HAP-1 (cell line): ENCODE data around the gene MRPL32.

ENCODE experiments used
- DNase-seq, 2 experiments: peaks; one replicate each; pipeline ENCODE4 v3.0.0-alpha.2; 2016 to 2020; ENCODE audit warnings: low spot score in 2 of 2
- H3K27me3 ChIP-seq: fragments of 250-450 bp; sonication (Bioruptor Pico); 2 replicates; pipeline ENCODE4 v1.5.1; 2020; ENCODE audit warnings: low read depth, mild to moderate bottlenecking, moderate library complexity
- H3K36me3 ChIP-seq: fragments of 250-450 bp; sonication (Bioruptor Pico); replicated peaks from 2 replicates; pipeline ENCODE4 v1.5.1; 2020; ENCODE audit warnings: mild to moderate bottlenecking
- H3K4me1 ChIP-seq: fragments of 250-450 bp; sonication (Bioruptor Pico); 2 replicates; pipeline ENCODE4 v1.5.1; 2020; ENCODE audit warnings: mild to moderate bottlenecking
- H3K4me3 ChIP-seq: fragments of 250-450 bp; sonication (Bioruptor Pico); 2 replicates; pipeline ENCODE4 v1.5.1; 2020; ENCODE audit warnings: mild to moderate bottlenecking, moderate library complexity
- H3K9me3 ChIP-seq: fragments of 250-450 bp; sonication (Bioruptor Pico); 2 replicates; pipeline ENCODE4 v1.5.1; 2020; ENCODE audit warnings: mild to moderate bottlenecking, moderate library complexity
- in situ Hi-C: fragments of 300-500 bp; cut with MboI; formaldehyde crosslinking; loops from 3 replicates; pipeline ENCODE4 v1.14.3; 2020; ENCODE audit warnings: low sequenced_read_pairs, inconsistent platforms, mixed read lengths

MRPL32 gene

DNA sequence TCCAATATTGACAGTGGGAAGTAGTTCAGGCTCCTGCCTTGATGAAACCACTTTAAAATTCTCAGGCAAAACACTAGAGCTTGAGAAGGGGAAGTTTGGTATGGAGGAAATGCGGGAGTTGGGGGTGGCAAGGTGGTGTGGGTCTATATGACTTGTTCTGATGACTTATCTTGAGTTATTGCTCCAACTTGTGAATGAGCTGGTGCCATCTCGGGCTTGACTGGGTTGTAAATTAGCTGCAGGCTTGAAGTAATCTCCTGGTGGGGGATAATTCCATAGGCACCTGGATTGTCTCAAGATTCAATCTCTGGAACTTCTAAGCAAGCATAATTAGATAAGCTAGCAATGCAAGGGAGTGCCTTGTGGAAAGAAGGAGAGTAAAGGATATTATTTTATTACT, 29.0 kb downstream of the MRPL32 start:
- in situ Hi-C loops: no loop called here
- no peaks in the 10 kb centered on the region for H3K36me3 ChIP-seq
- DNase-seq: no peak

GRCh38 chr7:42964293-42964692, 32.1 kb downstream of the MRPL32 start:
- DNase-seq: no peak
- Histone ChIP-seq H3K4me3 (no peak overlapping the region), H3K4me1 (no peaks in the 10 kb centered on the region), H3K9me3 (no peaks in the 10 kb centered on the region), H3K36me3 (no peaks in the 10 kb centered on the region), H3K27me3 (no peaks in the 10 kb centered on the region)
- in situ Hi-C loops: no loop called here

More for the DNA sequence above, 29.0 kb downstream of the MRPL32 start:
- no peaks in the 10 kb centered on the region for H3K27me3 ChIP-seq
- no peak overlapping the region for H3K4me3 ChIP-seq
- no peaks in the 10 kb centered on the region for H3K4me1 ChIP-seq
- H3K9me3 ChIP-seq: no peaks in the 10 kb centered on the region

- Histone ChIP-seq H3K4me1 (no peaks in the 10 kb centered on the region), H3K4me3 (no peak overlapping the region), H3K36me3 (no peaks in the 10 kb centered on the region), H3K9me3 (no peaks in the 10 kb centered on the region), H3K27me3 (no peaks in the 10 kb centered on the region)
- DNase-seq: no peak
- in situ Hi-C loops: no loop called here
Measured at GRCh38 chr7:42964849-42965805, 33.0 kb downstream of the MRPL32 start.

GRCh38 chr7:42967391-42967790, 35.2 kb downstream of the MRPL32 start:
- no peaks in the 10 kb centered on the region for H3K27me3 ChIP-seq
- no peak overlapping the region for H3K4me3 ChIP-seq
- no peaks in the 10 kb centered on the region for H3K36me3 ChIP-seq
- no peaks in the 10 kb centered on the region for H3K4me1 ChIP-seq
- in situ Hi-C loops: no loop called here
- H3K9me3 ChIP-seq: no peaks in the 10 kb centered on the region
- no peak for DNase-seq

DNA sequence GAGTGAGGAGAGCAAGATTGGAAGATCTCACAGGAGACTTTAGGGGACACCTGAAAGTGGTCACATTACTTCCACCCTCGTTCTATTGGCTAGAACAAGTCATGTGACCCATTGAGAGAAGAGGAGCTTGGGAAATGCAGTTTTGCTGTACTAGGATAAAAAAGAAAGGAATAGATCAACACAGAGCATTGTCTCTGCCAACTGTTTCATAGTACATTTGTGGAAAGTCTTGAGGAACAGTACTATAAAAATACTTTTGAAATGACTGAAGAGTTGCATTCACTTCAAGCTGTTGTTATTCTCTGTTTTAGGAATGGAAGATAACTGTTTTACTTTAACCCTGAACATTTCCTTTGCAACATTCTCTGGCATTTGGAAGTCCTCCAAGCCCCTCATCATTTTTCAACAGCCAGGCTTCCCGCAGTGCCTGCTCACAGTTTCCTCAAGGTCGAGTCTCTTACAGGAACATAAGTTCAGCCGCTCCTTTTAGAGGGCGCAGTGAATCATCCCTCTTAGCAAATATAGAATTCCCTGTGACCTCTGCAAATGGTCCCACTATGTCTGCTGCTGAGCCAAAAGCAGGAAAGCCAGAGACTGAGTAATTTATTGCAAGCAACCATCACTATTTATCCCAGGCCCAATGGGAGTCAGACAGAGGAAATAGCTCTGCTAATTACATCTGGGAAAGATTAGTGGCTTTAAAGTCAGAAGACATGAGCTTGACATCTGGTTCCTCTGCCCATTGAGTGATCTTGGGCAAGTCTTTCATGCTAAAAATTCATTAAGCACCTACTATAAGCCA, 40.7 kb downstream of the MRPL32 start:
- no peaks in the 10 kb centered on the region for H3K27me3 ChIP-seq
- in situ Hi-C loops: no loop called here
- no peak for DNase-seq
- no peaks in the 10 kb centered on the region for H3K9me3 ChIP-seq
- H3K36me3 ChIP-seq: no peaks in the 10 kb centered on the region
- no peaks in the 10 kb centered on the region for H3K4me1 ChIP-seq
- H3K4me3 ChIP-seq: no peak overlapping the region

DNA sequence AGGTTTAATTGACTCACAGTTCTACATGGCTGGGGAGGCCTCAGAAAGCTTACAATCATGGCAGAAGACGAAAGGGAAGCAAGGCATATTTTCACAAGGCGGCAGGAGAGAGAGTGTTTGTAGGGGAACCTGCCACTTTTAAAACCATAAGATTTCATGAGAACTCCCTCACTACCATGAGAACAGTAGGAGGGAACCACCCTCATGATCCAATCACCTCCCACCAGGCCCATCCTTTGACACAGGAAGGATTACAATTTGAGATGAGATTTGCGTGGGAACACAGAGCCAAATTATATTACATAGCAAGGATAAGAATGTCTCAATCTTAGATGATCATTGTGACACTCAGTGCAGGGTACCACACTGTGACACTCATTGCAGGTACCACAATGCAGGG, 44.2 kb downstream of the MRPL32 start:
- DNase-seq: no peak
- Histone ChIP-seq H3K36me3 (no peaks in the 10 kb centered on the region), H3K9me3 (no peaks in the 10 kb centered on the region), H3K4me1 (no peaks in the 10 kb centered on the region), H3K27me3 (no peaks in the 10 kb centered on the region), H3K4me3 (no peak overlapping the region)
- in situ Hi-C loops: no loop called here

DNA sequence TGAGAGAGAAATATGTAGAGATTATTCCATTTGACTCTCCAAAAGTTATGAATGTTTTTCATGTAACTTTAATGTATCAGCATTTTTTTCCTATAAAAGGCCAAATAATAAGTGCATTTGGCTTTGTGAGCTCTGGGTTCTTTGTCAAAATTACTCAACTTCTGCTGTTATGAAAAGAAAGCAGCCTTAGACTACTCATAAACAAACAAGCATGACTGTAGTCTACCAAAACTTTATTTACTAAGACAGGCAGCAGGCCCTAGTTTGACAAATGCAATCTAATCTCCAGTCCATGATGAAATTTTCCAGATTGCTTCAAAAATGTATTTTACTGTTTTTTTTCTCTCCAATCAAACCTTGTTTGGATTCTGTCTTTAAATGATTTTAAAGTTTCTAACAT, 46.3 kb downstream of the MRPL32 start:
- Histone ChIP-seq H3K36me3 (no peaks in the 10 kb centered on the region), H3K4me1 (no peaks in the 10 kb centered on the region), H3K27me3 (no peaks in the 10 kb centered on the region), H3K9me3 (no peaks in the 10 kb centered on the region), H3K4me3 (no peak overlapping the region)
- in situ Hi-C loops: no loop called here
- DNase-seq: no peak

DNA sequence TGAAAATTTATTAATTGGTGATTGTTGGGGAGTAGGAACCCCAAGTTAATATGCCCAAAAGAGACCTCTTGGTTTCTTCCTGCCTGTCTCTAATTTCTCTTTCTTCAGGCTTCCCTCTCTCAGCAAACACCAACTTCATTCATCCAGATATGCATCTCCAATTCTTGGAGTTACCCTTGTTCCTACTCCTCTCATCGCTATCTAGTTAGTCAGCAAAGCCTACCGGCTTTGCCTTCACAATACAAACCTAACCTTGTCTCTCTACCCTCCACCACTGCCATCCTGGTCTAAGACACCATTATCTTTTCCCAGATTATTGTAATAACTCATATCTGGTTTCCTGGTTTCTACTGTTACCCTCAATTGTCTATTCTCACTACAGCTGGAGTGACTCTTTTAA, 47.9 kb downstream of the MRPL32 start:
- no peaks in the 10 kb centered on the region for H3K36me3 ChIP-seq
- DNase-seq: no peak
- H3K4me1 ChIP-seq: no peaks in the 10 kb centered on the region
- in situ Hi-C loops: no loop called here
- no peaks in the 10 kb centered on the region for H3K9me3 ChIP-seq
- H3K4me3 ChIP-seq: no peak overlapping the region
- no peaks in the 10 kb centered on the region for H3K27me3 ChIP-seq

GRCh38 chr7:42980514-42980913, 48.3 kb downstream of the MRPL32 start:
- no peak for DNase-seq

GRCh38 chr7:42981601-42982000, 49.4 kb downstream of the MRPL32 start:
- H3K27me3 ChIP-seq: no peaks in the 10 kb centered on the region

More at GRCh38 chr7:42980514-42980913, 48.3 kb downstream of the MRPL32 start:
- Histone ChIP-seq H3K36me3 (no peaks in the 10 kb centered on the region), H3K9me3 (no peaks in the 10 kb centered on the region), H3K4me3 (no peak overlapping the region), H3K4me1 (no peaks in the 10 kb centered on the region), H3K27me3 (no peaks in the 10 kb centered on the region)
- in situ Hi-C loops: no loop called here

DNA sequence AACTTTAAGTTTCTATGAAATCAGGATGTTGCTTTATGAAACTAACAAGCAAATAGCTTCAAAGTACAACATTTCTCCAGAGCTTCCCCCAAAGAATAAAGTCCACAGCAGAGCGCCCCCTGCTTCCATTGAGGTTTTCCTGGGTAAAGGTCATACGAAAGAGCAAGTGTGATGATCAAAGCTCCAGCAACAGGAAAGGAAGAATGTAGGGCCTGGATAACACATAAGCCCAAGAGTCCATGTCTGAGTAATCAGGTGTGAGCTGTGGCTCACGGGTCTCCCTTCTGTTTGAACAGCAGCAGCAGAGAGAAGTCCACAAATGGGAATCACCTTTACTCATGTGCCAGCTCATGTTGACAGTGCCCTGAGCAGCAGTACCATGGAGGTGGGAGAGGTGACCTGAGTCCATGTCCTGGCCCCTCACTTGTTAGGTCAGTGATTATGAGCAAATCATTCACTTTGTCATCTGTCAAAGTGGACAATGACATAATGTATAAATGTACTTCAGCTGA, 50.5 kb downstream of the MRPL32 start:
- H3K9me3 ChIP-seq: no peaks in the 10 kb centered on the region
- no peaks in the 10 kb centered on the region for H3K27me3 ChIP-seq
- H3K4me1 ChIP-seq: no peaks in the 10 kb centered on the region
- no peak for DNase-seq
- H3K36me3 ChIP-seq: no peaks in the 10 kb centered on the region
- H3K4me3 ChIP-seq: no peak overlapping the region
- in situ Hi-C loops: no loop called here

More at GRCh38 chr7:42981601-42982000, 49.4 kb downstream of the MRPL32 start:
- Histone ChIP-seq H3K36me3 (no peaks in the 10 kb centered on the region), H3K9me3 (no peaks in the 10 kb centered on the region), H3K4me1 (no peaks in the 10 kb centered on the region), H3K4me3 (no peak overlapping the region)
- DNase-seq: no peak
- in situ Hi-C loops: no loop called here

DNA sequence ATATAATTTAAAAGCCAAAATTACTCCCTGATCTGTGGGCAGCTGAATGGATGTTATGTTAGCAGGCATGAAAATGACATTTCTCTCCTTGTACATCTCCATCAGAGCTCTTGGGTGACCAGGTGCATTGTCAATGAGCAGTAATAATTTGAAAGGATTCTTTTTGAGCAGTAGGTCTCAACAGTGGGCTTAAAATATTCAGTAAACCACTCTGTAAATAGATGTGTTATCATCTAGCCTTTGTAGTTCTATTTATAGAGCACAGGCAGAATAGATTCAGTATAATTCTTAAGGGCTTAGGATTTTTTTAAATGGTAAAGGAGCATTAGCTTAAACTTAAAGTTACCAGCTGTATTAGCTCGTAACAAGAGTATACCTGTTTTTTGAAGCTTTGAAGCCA, 52.0 kb downstream of the MRPL32 start:
- no peak overlapping the region for H3K4me3 ChIP-seq
- no peaks in the 10 kb centered on the region for H3K4me1 ChIP-seq
- no peak for DNase-seq
- H3K36me3 ChIP-seq: no peaks in the 10 kb centered on the region
- no peaks in the 10 kb centered on the region for H3K27me3 ChIP-seq
- no peaks in the 10 kb centered on the region for H3K9me3 ChIP-seq
- in situ Hi-C loops: no loop called here

GRCh38 chr7:42986213-42986612, 54.0 kb downstream of the MRPL32 start:
- Histone ChIP-seq H3K36me3 (no peaks in the 10 kb centered on the region), H3K4me1 (no peaks in the 10 kb centered on the region), H3K27me3 (peaks cover 1% of the 10 kb centered on the region; the same call in 1 of the 2 replicates), H3K4me3 (no peak overlapping the region), H3K9me3 (no peaks in the 10 kb centered on the region)
- in situ Hi-C loops: no loop called here
- no peak for DNase-seq

DNA sequence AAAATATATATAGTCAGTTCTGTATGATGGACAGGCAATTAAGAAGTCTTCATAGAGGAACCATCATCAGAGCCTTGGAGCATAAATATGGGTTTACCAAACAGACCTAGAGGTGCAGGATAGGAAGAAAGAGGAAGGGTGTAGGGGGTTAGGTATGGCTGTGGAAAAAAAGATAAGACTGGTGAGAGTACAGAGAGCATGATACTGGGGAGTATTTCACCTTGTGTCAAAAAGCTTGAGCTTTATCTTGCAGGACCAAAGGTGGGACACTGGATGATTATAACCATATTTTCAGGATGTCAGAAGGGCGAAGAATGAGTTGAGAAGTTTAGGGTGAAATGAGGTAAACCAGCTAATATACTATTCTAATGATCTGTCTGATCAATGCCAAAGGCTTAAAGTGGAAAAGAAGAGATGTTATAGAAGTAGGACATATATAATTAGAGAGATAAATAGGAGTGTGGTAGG, 54.6 kb downstream of the MRPL32 start:
- Histone ChIP-seq H3K9me3 (no peaks in the 10 kb centered on the region), H3K27me3 (peaks cover 2% of the 10 kb centered on the region), H3K4me1 (no peaks in the 10 kb centered on the region), H3K36me3 (no peaks in the 10 kb centered on the region), H3K4me3 (no peak overlapping the region)
- in situ Hi-C loops: no loop called here
- DNase-seq: no peak
